ENCODE data around the gene SGTA.

Gene SGTA

DNA sequence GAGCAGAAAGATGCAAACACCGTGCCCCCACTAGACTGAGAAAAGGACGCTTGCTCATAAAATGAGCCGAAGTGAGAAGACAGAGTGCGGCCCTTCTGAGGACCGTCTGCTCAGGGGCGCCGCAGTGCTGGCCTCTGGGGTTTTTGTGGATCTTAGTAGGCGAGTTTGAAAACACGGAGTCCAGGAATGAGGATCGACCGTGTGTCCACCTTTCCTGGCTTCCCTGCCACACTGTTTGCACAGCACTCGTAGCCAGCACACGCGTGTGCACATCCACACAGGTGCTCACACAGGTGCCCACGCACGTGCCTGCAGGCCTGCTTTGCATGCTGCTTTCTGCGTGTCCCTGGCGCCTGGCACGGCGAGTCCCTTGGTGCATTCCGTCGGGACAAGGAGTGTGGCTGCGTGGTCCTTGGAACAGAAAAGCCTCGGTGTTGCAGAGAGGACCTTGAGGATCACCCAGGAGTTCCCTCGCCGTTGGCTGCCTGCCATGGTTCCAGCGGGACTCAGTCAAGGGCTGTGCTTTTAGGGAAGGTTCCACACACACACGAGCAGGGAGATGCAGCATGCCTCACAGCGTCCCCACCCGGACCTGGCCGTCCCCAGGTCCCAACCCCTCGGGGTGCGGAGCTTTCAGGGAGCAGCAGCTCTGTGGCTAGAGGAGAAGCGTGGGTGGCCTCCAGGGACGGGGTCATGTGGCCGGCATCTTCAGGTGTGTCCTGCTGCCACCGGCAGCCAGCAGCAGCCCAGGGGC, 26.5 kb upstream of the SGTA start:
- no peak for DNase-seq

DNA sequence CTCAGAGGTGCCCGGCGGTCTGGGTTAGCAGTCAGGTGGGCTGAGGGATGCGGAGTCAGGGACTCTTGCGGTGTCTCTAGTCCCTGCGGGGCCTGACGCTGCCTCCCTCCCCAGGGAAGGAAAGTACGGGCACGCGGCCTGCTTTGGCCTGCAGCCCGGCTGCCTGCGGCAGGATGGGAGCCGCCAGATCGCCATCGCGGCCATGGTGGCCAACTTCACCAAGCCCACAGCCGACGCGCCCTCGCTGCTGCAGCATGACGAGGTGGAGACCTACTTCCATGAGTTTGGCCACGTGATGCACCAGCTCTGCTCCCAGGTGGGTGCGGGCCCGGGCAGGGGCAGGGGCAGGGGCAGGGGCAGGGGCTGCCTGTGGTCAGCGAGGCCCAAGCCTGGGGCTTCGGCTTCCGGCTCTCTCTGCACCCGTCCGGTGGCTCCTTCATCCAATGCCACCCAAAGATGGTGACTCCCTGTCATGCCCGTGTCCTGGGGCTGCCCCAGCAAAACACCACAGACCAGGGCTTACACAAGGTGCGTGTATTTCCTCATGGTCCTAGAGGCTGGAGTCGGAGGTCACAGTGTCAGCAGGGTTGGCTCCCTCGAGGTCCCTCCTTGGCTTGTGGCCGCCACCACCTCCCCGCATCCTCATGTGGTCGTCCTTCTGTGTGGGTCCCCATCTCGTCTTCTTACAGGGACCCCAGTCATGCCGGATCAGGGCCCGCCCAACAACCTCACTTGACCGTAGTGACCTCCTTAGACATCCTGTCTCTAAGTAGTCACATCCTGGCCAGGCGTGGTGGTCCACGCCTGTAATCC, 25.3 kb upstream of the SGTA start:
- no peak for DNase-seq

DNA sequence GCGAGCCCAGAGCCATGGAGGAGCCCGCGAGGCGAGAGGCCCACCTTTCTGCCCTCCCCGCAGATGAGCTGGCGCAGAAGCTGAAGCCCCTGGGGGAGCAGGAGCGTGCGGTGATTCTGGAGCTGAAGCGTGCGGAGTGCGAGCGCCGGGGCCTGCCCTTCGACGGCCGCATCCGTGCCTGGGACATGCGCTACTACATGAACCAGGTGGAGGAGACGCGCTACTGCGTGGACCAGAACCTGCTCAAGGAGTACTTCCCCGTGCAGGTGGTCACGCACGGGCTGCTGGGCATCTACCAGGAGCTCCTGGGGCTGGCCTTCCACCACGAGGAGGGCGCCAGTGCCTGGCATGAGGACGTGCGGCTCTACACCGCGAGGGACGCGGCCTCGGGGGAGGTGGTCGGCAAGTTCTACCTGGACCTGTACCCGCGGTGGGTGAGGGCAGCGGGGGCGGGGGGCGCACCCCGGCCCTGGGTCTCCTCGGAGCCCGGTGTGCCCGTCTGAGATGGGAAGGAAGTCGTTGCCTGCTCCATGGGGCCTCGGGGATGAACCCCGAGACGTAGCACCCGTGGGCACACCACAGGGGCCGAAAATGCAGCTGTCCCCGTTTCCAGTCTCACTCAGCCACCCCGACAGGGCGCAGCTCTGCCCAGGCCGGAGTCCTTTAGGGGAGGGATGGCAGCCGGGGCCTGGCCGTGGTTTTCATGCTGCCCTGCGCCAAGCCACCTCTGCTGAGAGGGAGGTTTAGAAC, 24.5 kb upstream of the SGTA start:
- DNase-seq = no peak

DNA sequence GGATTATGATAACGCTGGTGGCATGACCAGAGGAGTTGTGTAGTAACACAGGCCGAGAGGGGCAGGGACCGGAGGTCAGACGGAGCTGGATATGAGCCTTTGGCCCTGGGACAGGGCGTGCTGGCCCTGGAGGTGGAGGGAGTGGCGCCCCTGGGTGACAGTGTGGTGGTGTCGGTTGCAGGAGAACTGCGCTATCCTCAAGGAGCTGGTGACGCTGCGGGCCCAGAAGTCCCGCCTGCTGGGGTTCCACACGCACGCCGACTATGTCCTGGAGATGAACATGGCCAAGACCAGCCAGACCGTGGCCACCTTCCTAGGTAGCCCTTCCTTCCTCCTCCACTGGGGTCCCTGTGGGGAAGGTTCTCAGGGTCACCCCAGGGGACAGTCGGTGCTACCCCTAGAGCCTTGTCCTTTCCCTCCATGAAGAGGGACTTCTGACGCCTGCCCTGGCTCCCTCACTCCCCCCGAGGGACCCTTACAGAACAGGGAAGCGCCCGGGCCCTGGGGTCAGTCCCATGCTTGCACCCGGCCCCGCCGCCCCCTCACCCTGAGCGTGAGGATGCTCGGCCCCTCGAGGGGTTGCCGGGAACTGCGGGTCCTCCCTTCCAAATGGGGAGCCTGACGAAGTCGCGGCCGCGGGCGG, 23.8 kb upstream of the SGTA start:
- DNase-seq = no peak

DNA sequence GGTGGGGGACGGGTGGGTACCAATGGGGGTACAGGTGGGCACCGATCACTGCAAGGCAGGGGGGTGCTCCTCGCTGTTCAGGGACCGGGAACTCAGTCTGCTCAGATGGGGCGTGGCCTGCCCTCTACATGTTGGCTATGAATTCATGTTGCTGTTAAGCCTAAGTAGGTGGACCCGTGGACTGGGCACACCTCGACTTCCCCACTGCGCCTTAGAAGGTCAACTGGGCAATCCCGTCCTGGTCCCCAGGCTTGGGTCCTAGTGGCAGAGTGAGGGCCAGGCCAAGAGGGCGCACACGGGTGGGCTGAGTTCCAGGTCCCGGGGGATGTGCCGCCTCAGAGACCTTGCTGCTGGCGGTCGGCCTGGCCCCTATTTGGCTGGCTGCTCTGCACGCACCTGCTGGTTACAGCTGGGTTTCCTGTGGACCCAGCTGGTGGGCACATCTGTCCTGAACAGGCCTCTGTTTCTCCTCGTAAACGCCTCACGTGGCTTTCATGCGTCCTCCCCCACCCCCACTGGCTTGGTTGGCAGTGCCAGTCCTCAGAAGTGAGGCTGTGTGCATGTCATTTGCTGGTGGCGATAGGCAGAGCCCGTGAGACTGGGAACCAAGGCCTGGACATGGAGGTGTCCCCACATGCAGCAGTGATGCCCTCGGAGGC, 23.0 kb upstream of the SGTA start:
- DNase-seq = no peak

DNA sequence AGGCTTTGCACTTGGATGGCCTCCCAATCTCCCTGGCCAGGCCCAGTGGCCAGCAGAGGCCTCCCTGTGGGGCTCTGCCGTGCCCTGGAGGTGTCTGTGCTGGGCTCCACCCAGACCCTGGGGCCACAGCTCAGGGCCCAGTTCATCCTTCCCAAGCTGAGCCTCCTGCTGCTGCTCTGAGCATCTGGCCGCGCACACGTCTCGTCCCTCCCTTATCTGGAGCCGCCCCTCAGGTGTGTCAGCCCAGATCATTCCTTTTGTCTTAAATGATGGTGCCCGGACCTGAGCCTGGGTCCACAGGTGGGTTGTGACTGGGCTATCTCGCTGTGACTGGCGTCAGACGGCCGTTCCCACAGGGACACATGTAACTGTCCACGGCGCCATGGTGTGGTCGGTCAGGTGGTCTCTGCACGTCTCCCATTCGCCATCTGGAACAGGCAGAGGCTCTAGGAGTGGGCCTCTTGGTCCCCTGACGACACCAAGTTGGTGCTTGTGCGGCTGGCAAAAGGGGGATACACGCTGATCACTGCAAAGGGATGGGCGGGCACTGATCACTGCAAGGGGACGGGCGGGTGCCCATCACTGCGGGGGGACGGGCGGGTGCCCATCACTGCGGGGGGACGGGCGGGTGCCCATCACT, 22.3 kb upstream of the SGTA start:
- no peak for DNase-seq

DNA sequence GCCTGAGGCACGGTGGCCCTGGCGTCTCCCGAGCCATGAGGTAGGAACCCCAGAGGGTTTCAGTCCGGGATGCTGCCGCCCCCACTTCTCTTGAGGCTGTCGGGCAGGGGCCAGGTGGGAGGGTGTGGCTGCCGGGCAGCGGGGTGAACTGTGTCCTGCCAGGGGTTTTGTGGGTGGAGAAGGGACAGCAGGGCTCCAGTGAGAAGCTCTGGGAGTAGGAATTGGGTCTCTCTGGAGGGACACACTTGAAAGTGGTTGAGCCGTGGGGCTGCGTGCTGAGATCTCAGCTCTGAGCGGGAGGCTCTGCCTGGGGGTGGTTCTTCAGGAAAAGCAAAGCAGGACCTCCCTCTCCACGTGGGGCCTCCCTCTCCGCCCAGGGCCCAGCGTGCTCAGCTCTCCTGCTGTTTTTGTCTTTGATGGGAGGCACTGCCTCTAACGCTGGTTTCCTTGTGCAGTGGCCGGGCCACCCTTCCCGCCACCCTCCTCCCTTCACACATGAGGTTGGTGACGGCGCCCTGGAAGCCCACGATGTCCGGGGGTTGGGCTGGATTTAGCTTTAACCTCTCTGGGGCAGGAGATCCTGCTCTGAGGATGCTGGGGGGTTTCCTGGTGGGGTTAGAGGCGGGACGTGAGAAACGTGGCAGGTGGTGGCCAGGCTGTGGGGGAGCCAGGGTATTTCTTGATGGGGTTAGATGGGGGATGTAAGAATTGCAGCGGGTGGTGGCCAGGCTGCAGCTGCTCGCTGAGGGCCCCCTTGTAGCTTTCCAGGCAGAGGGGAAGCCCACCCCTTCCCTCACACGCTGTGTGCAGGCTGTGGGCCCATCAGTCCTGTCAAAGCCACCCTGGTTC, 21.3 kb upstream of the SGTA start:
- DNase-seq = no peak

DNA sequence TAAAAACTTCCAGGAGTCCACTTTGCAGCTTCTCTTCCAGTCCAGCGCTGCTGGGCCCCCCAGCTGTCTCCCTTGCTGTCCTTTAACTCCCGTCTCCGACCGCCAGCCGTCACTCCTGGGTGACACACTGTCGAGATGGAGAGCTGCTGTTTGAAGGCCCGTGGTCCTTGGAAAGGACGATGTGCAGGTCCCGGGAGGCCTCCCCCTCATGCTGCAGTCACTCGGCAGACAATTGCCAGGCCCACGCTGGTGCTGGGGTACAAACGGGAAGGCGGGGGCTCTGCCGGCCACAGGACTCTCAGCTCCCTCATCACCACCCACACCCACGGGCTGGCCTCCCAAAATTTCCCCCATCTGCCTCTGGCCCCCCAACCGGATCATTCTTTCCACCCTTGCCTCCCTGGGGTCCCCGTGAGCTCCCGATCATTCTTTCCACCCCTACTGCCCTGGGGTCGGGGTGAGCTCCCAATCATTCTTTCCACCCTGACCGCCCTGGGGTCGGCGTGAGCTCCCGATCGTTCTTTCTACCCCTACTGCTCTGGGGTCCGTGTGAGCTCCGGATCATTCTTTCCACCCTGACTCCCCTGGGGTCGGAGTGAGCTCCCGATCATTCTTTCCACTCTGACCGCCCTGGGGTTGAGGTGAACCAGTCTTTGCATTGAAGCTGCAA, 20.5 kb upstream of the SGTA start:
- DNase-seq = no peak

DNA sequence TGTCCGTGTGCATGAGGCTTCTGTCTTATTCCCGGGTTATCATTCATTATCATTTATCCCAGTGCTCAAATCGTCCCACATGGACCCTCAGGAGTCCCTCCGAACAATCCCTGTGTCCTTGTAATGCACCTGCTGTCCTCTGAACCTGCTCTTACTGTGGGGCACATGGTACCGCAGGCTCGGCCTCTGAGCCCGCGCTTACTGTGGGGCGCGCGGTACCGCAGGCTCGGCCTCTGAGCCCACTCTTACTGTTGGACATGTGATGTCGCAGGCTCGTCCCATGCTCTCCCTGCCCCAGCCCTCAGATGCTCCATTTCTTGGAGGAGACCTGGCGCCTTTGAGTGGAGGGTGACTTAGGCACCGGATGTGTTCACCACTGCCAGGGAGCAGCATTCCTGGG, 19.8 kb upstream of the SGTA start:
- DNase-seq = no peak

DNA sequence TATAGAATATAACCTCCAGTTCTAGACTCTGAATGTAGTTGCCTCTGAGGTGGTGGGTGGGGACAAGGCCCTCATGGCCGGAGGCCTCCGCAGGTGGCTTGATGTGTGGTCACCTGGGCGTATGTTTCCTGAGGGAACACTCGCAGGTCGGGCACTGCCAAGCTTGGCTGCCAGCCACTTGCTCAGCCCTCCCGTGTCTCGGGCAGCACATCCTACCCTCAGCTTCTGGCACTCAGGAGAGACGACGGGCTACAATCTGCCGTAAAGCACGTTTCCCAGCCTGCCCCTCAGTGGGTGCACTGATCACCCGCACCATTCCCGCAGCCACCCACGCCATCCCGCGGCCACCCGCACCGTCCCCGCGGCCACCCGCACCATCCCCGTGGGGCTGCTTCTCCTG, 17.4 kb upstream of the SGTA start:
- no peak for DNase-seq

DNA sequence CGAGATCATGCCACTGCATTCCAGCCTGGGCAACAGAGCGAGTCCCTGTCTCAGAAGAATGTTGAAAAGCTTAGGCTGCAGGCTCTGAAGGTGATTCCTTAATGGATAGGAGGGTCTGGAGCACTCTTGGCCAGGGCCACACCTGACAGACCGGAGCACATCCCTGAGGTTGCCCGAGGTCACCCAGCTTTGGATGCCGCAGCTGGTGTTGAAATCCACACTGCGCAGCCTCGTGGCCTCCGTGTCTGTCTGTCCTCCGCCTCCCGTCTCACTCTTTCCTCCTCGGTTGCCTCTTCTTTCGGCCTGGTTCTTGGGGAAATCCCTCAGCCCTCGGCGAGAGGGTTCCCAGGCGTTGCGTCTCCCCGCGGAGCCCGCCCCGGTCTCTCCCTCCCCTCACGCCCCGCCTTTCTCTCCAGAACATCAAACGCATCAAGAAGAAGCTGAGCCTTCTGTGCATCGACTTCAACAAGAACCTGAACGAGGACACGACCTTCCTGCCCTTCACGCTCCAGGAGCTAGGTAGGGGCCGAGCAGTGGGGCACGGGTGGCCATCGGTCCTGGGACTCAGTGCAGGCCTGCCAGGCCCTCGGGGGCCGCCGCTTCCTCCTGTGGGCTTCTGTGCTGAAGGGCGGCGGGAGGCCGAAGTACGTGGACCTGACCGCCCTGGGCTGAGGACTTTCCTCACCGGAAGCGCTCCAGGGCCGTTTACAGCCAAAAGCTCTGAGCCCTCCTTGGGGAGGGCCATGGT, 16.4 kb upstream of the SGTA start:
- no peak for DNase-seq

DNA sequence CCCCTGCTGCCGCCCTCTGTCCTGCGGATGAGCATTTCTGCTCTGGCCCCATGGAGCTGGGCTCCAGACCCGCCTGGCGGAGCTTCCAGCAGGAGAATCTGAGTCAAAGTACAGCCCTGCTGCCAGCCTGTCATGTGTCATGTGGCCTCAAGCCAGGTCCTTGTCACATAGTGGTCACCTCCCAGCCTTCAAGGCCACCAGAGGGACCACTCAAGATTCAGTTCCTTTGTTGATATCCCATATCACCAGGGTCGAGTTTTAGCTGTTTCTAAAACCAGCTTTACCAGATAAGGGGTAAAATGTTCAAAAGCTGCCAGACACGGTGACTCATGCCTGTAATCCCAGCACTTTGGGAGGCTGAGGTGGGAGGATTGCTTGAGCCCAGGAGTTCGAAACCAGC, 15.7 kb upstream of the SGTA start:
- DNase-seq = no peak

DNA sequence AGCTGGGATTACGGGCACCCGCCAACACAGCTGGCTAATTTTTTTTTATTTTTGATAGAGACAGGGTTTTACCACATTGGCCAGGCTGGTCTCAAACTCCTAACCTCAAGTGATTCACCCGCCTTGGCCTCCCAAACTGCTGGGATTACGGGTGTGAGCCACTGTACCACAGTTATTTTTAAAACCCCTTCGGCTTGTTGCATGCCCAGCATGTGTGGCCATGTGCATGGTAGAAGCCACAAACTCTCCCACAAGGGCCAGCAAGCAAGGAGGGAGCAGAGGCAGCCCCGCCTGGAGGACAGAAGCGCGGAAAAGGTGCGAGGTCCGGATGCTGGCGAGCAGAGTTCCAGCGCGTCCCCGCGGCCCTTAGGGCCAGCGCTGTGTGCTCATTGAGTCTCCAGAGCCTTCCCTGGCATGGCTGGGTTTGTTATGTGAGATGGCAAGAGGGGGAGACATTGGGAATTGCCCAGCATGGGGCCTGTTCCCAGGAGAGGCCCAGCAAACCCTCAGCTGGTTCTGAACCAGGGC, 15.1 kb upstream of the SGTA start:
- no peak for DNase-seq

DNA sequence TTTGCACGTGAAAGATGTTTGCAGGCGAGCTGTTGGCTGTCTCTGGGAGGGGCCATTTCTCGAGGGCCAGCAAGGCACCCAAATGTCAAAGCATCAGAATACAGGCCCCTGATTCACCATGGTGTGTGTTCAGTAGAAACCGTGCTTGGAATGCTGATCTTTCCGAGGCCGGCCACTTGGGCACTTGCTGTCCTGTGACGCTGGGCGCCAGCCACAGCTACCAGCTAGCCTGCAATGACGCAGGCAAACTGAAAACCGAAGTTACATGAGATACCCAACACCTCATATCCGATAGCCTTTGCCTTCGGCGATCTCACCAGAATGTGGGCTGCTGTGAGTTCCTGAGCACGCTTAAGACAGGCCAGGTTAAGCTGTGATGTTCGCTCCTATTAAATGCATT, 14.2 kb upstream of the SGTA start:
- no peak for DNase-seq

DNA sequence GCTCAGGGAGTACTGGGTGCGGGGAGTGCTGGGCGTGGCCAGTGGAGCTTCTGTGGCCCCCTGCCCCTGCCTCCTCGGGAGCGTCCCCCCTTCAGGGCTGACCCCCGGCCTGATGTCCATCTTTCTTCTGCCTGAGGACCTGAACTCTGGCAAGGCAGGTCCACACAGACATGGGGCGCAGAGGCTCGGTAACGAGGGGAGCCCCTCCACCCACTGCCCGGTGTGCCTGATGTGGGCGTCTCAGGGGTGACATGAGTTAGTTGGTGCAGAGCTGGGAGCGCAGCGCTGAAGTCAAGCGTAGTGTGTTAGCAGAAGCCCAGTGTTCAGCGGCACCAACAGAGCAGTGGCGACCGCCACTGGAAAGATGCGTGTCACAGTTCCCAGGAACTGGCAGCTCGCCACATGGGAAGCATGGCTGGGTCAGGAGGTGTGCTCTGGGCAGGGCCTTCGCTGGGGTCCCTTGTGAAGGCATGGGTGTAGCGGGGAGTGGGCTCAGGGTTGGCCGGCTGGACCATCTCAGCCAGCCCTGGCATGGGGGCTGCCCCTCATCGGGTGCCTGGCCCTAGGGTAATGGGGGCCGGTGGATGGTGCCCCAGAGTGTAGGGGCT, 13.7 kb upstream of the SGTA start:
- no peak for DNase-seq

DNA sequence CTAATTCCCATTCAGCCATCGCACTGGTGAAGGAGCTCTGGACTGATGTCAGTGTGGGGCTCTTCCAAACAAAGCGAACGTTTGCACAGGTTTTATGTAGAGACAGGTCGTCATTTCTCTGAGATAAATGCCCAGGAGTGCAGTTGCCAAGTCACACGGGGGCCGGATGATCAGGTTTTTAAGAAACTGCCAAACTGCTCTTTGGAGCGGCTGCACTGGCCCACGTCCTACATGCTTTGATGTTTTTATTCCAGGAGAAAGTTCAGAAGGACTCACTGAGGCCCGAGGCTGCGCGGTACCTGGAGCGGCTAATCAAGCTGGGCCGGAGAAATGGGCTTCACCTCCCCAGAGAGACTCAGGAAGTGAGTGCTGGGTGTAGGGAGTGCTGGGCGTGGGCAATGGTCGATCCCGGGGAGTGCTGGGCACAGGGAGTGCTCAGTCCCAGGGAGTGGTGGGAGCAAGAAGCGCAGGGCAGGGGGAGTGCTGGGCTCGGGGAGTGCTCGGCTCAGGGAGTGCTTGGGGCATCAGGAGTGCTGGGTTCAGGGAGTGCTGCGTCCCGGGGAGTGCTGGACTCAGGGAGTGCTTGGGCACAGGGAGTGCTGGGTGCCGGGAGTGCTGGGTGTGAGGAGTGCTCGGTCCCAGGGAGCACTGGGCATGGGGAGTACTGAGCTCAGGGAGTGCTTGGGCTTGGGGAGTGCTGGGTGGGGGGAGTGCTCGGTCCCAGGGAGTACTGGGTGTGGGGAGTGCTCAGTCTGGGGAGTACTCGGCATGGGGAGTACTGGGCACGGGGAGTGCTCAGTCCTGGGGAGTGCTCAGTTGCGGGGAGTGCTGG, 13.0 kb upstream of the SGTA start:
- no peak for DNase-seq

DNA sequence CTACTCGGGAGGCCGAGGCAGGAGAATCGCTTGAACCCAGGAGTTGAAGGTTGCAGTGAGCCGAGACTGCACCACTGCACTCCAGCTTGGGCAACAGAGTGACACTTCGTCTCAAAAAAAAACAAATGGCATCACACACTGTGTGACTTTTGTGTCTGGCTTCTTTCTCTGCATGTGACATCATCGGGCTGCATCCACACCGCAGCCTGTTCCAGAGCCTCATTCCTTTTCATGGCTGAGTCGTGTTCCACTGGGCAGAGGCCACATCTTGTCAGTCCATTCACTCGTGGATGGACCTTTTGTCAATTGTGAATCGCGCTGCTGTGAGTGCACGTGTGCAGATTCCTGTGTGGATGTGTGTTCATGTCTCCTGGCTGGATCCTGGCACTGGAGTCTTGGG, 10.5 kb upstream of the SGTA start:
- no peak for DNase-seq

DNA sequence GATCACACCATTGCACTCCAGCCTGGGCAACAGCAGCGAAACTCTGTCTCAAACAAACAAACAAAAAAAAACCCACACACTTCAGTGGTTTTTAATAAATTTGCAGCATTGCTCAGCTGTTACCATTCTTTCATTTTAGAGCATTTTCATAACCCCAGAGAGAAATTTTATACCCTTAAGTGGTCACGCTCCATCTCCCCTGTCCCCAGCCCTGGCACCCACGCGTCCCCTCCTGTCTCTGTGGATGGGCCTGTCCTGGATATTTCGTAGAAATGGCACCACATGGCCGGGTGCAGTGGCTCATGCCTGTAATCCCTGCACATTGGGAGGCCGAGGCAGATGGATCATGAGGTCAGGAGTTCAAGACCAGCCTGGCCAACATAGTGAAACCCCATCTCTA, 10.1 kb upstream of the SGTA start:
- DNase-seq = no peak
